ENCODE results near the gene INTS6.

GRCh38 chr13:51339354-51339753 lies 113.5 kb downstream of the INTS6 start, which contains the start of gene SERPINE3:
- TF ChIP-seq POLR2A (IDR thresholded peaks at IDR 0.05) = no peak
- TF ChIP-seq CTCF (IDR thresholded peaks at IDR 0.05 in 4 of 5, conservative IDR thresholded peaks at IDR 0.05 in 1 of 5) = no peak
